K562 (cell line): ENCODE data around the gene OOSP3. TPM values are rescaled to one million over a fixed set of nuclear protein-coding genes. Genes with fewer than 3 reads are reported as not detected.
A peak's percentile ranks its signal among the peaks of the same experiment; 100 is the strongest.

Experiments
- ATAC-seq: fragments of 200-7000 bp; cut with Tn5 transposase; 3 replicates; pipeline ENCODE4 v1.9.1; 2020; ENCODE audit warnings: moderate library complexity
- BruUV-seq: library from RNA; stranded (reverse); fragments of 400-500 nt; replicated peaks from 2 replicates; lab custom pipeline; 2021; lab: Mats Ljungman, UMichigan
- CTCF ChIA-PET: fragments of 300-600 bp; formaldehyde crosslinking; extraction: SDS; loops from one replicate; lab custom pipeline; 2021; ENCODE audit warnings: low intra/inter-chr PET ratio; lab: Yijun Ruan, JAX
- POLR2A ChIA-PET: fragments of 300-600, 350-650 bp; sonication (Branson Sonifier 250); formaldehyde crosslinking; extraction: SDS; loops from one replicate; lab custom pipeline; 2021; ENCODE audit warnings: antibody characterized with exemption, inconsistent platforms; lab: Yijun Ruan, JAX
- DNase-seq, 4 experiments: peaks; one replicate each; pipeline versions ENCODE4 v3.0.0 to v3.0.0-alpha.2; 2011 to 2018; ENCODE audit warnings: low spot score in 3 of 4, mixed read lengths in 3 of 4; ENCODE audit errors: extremely low read depth in 1 of 4
- FAIRE-seq: peaks from 2 replicates; lab custom pipeline; 2011; peaks lifted over from hg19 to GRCh38; lab: Jason Lieb, UNC
- H2AFZ ChIP-seq: 2 replicates; pipeline ENCODE4 v1.6.0; 2011; ENCODE audit warnings: low read depth, low read length, control low read depth, inconsistent platforms
- H3K27ac ChIP-seq: fragments of 200-600 bp; 3 replicates; pipeline ENCODE4 v1.8.0; 2011; ENCODE audit warnings: low read depth, mild to moderate bottlenecking, control low read depth, inconsistent platforms, low read length, moderate library complexity, mixed read lengths; ENCODE audit errors: extremely low read depth
- H3K27me3 ChIP-seq, 2 experiments: fragments of 300-600 bp in 1 of 2; 2 replicates in 1 of 2; 3 replicates in 1 of 2; pipeline versions ENCODE4 v1.6.0 to v1.8.0; 2011; ENCODE audit warnings: inconsistent platforms in 2 of 2, low read length in 2 of 2, mild to moderate bottlenecking in 1 of 2, mixed read lengths in 1 of 2, moderate library complexity in 1 of 2; ENCODE audit not compliant: control insufficient read depth in 2 of 2, insufficient read depth in 2 of 2
- H3K36me3 ChIP-seq: fragments of 300-600 bp; 3 replicates; pipeline ENCODE4 v1.8.0; 2011; ENCODE audit warnings: mild to moderate bottlenecking, low read length, inconsistent platforms; ENCODE audit not compliant: control insufficient read depth, insufficient read depth
- H3K4me1 ChIP-seq, 2 experiments: fragments of 200-600 bp in 1 of 2; replicated peaks in 1 of 2; 2 replicates in 1 of 2; 3 replicates in 1 of 2; pipeline versions ENCODE4 v1.5.1 to v1.8.0; 2011; ENCODE audit warnings: inconsistent platforms in 2 of 2, low read length in 2 of 2, mild to moderate bottlenecking in 1 of 2, mixed read lengths in 1 of 2, moderate library complexity in 1 of 2; ENCODE audit not compliant: control insufficient read depth in 2 of 2, insufficient read depth in 2 of 2
- H3K4me2 ChIP-seq: 2 replicates; pipeline ENCODE4 v1.6.1; 2011; ENCODE audit warnings: low read length, control low read depth, inconsistent platforms, mixed read lengths; ENCODE audit not compliant: insufficient read depth
- H3K4me3 ChIP-seq: fragments of 200-600 bp; sonication (generic), shearing (Covaris generic); 2 replicates; pipeline ENCODE4 v1.5.1; 2016; ENCODE audit warnings: control low read depth, inconsistent platforms
- H3K79me2 ChIP-seq: fragments of 200-600 bp; 3 replicates; pipeline ENCODE4 v1.8.0; 2011; ENCODE audit warnings: low read length, inconsistent platforms; ENCODE audit not compliant: control insufficient read depth, insufficient read depth
- H3K9ac ChIP-seq, 2 experiments: 2 replicates each; pipeline versions ENCODE4 v1.6.0 to v1.6.1; 2011; ENCODE audit warnings: low read depth in 2 of 2, low read length in 2 of 2, control low read depth in 1 of 2, inconsistent platforms in 1 of 2, mild to moderate bottlenecking in 1 of 2, mixed read lengths in 1 of 2; ENCODE audit not compliant: insufficient read depth in 1 of 2
- H3K9me1 ChIP-seq: one replicate; pipeline ENCODE4 v1.6.0; 2011; ENCODE audit warnings: inconsistent platforms, mild to moderate bottlenecking, low read length, moderate library complexity; ENCODE audit not compliant: control insufficient read depth, insufficient read depth
- H3K9me3 ChIP-seq: replicated peaks from 2 replicates; pipeline ENCODE4 v1.5.1; 2011; ENCODE audit warnings: low read depth, low read length, inconsistent platforms; ENCODE audit not compliant: control insufficient read depth, insufficient read depth
- H4K20me1 ChIP-seq: replicated peaks from 2 replicates; pipeline ENCODE4 v1.6.1; 2011; ENCODE audit warnings: low read length, inconsistent platforms, mixed read lengths; ENCODE audit not compliant: control insufficient read depth, insufficient read depth
- DIDO1 ChIP-seq: fragments of 450-650 bp; IDR thresholded peaks from 2 replicates; pipeline ENCODE4 v1.6.1; 2016; ENCODE audit warnings: low read depth, missing biosample characterization, missing genetic modification characterization
- ESRRB ChIP-seq: fragments of 250-450 bp; sonication (Bioruptor Pico); IDR thresholded peaks from 2 replicates; pipeline ENCODE4 v1.5.0; 2020; ENCODE audit warnings: mild to moderate bottlenecking, moderate library complexity, borderline replicate concordance
- JUND ChIP-seq, 2 experiments: IDR thresholded peaks; 2 replicates in 1 of 2; 3 replicates in 1 of 2; pipeline ENCODE4 v1.6.1; 2011; ENCODE audit warnings: borderline replicate concordance in 2 of 2, low read depth in 2 of 2, low read length in 2 of 2, improper control_type of control experiment in 1 of 2, missing biosample characterization in 1 of 2, missing genetic modification characterization in 1 of 2, missing genetic modification reagents in 1 of 2
- RB1 ChIP-seq: fragments of 450-650 bp; IDR thresholded peaks from 2 replicates; pipeline ENCODE4 v1.6.1; 2017; ENCODE audit warnings: low read depth, mild to moderate bottlenecking
- RUNX1 ChIP-seq: sonication (generic); IDR thresholded peaks from 2 replicates; pipeline ENCODE4 v1.6.1; 2016; ENCODE audit warnings: antibody characterized with exemption, low read depth
- TOE1 ChIP-seq, 2 experiments: fragments of 450-650 bp in 1 of 2; sonication (generic) in 1 of 2; formaldehyde crosslinking in 1 of 2; IDR thresholded peaks; 2 replicates each; pipeline versions ENCODE4 v1.7.1 to v1.8.0; 2016 to 2022; ENCODE audit warnings: borderline replicate concordance in 2 of 2, mild to moderate bottlenecking in 2 of 2, antibody characterized with exemption in 1 of 2, inconsistent platforms in 1 of 2, low read depth in 1 of 2, missing genetic modification reagents in 1 of 2, moderate library complexity in 1 of 2
- ZC3H8 ChIP-seq: fragments of 450-650 bp; IDR thresholded peaks from 2 replicates; pipeline ENCODE4 v1.6.1; 2017
- ZNF584 ChIP-seq: fragments of 200-800 bp; sonication (Bioruptor generic); IDR thresholded peaks from 2 replicates; pipeline ENCODE4 v1.6.1; 2016; ENCODE audit warnings: low read depth, mild to moderate bottlenecking, missing genetic modification characterization, missing compliant biosample characterization
- WGBS: fragments of 100-300 bp; shearing (Covaris generic); methylation state at CpG from one replicate; pipeline ENCODE4 v1.1.6; 2016; ENCODE audit warnings: low coverage, mixed read lengths; ENCODE audit not compliant: insufficient coverage; ENCODE audit errors: missing lambda C conversion rate; 5-methylcytosine and 5-hydroxymethylcytosine counted together
- in situ Hi-C: fragments of 300-500 bp; cut with MboI; formaldehyde crosslinking; loops from 4 replicates; pipeline ENCODE4 v1.15.0; 2018; ENCODE audit warnings: inconsistent platforms, mixed read lengths
- intact Hi-C: fragments of 100-400 bp; cut with micrococcal nuclease; formaldehyde crosslinking; loops from 2 replicates; pipeline ENCODE4 v1.14.2; 2022
- polyA plus RNA-seq, 8 experiments: library from polyadenylated mRNA; depleted of rRNA in 4 of 8; stranded (reverse) in 5 of 8; unstranded in 3 of 8; fragments of >200 nt; fragmentation: Nextera tagmentation in 2 of 8; fragmentation: Illumina TruSeq in 1 of 8; extraction: Ambion mirVana in 2 of 8; extraction: Trizol in 1 of 8; gene quantifications; 2 replicates each; pipeline versions ENCODE4 v1.2.1 to v1.2.3, GENCODE V29; 2011 to 2014; ENCODE audit warnings: inconsistent platforms in 1 of 8, missing spikeins in 1 of 8
- total RNA-seq, 7 experiments: library from RNA; depleted of rRNA in 6 of 7; stranded (reverse); fragments of >200 nt in 6 of 7; fragmentation: Illumina TruSeq in 2 of 7; extraction: Trizol in 2 of 7; gene quantifications; 2 replicates each; pipeline versions ENCODE4 v1.2.1 to v1.2.3, GENCODE V29; 2011 to 2021; ENCODE audit warnings: low replicate concordance in 1 of 7
- TF ChIP-seq, protein P1 (sequence below): fragments of 250-450 bp; sonication (Bioruptor Pico); IDR thresholded peaks from 2 replicates; pipeline ENCODE4 v1.5.0; 2022; ENCODE audit warnings: mild to moderate bottlenecking
- TF ChIP-seq, protein P2 (sequence below): sonication (generic); formaldehyde crosslinking; IDR thresholded peaks from 2 replicates; pipeline ENCODE4 v1.9.0; 2022; ENCODE audit warnings: mild to moderate bottlenecking, missing genetic modification reagents

The OOSP3 gene
- total and polyA plus RNA-seq, 9 of the 15 experiments (the other 6 are each of a cell fraction or from before 2014, with no cell fraction given) = 0.09 to 0.32 (median 0.15) TPM; not detected in 6

DNA sequence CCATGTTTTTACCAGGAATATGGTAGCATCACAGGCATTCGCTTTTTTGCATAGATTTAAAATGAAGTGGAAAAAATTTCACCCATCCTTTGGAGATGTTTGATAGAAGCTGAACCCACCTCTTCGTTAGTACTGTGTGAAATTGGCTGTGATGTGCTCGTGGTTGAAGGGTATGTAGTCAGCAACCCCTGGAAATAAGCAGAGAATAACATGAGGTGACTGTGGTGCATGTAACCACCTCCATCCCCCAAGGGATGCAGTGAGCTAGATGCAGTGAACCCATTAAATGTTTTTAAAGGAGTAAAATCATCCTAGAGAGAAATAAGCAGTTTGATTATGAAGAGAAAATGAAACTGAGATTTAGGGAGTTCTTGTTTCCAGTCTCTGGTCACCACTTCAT lies 49.2 kb upstream of the OOSP3 start:
- Histone ChIP-seq H3K4me3 (no peak overlapping the region), H3K4me2 (no peak overlapping the region), H3K27ac (no peak overlapping the region), H3K9me3 (peaks cover 5% of the 10 kb centered on the region; the same call in 1 of the 2 replicates), H3K9me1 (no peaks in the 10 kb centered on the region), H3K79me2 (no peaks in the 10 kb centered on the region), H4K20me1 (no peaks in the 10 kb centered on the region), H3K4me1 (peaks cover 0 to 3% of the 10 kb centered on the region in 2 experiments; a peak in 2 of 5 replicates), H3K9ac (no peak overlapping the region), H3K36me3 (no peaks in the 10 kb centered on the region), H3K27me3 (no peaks in the 10 kb centered on the region), H2AFZ (0 out of 2 replicates have a peak overlapping the region, but pooled peaks have one; percentile 12)
- no TSS peak for BruUV-seq
- in situ Hi-C loops (loop anchor here (10.0 kb wide), 1 partner anchor 425 kb away; no protein-coding TSS in a partner anchor), intact Hi-C loops (loop anchor here (10.0 kb wide), 1 partner anchor 785 kb away; no protein-coding TSS in a partner anchor)
- CTCF ChIA-PET = no interaction called here
- 77% methylated on average over 3 of the region's 3 CpGs for WGBS
- POLR2A ChIA-PET = no interaction called here
- ATAC-seq = no peak
- DNase-seq = no peak
- FAIRE-seq = no peak
- TF ChIP-seq ZNF584 (CRISPR knock-in tag) (no peak), TOE1 (IDR thresholded peaks at IDR 0.05; ENCODE audit: borderline replicate concordance) (no peak), TOE1 (CRISPR knock-in tag; IDR thresholded peaks at IDR 0.05; ENCODE audit: borderline replicate concordance, low read depth) (no peak), DIDO1 (tag) (no peak), ESRRB (CRISPR knock-in tag) (no peak), JUND (IDR thresholded peaks at IDR 0.05; ENCODE audit: borderline replicate concordance, low read depth, low read length) (no peak), JUND (tag; IDR thresholded peaks at IDR 0.05; ENCODE audit: borderline replicate concordance, low read depth, low read length) (no peak), ZC3H8 (no peak), RB1 (no peak), RUNX1 (no peak)
- TF ChIP-seq, protein P1, sequence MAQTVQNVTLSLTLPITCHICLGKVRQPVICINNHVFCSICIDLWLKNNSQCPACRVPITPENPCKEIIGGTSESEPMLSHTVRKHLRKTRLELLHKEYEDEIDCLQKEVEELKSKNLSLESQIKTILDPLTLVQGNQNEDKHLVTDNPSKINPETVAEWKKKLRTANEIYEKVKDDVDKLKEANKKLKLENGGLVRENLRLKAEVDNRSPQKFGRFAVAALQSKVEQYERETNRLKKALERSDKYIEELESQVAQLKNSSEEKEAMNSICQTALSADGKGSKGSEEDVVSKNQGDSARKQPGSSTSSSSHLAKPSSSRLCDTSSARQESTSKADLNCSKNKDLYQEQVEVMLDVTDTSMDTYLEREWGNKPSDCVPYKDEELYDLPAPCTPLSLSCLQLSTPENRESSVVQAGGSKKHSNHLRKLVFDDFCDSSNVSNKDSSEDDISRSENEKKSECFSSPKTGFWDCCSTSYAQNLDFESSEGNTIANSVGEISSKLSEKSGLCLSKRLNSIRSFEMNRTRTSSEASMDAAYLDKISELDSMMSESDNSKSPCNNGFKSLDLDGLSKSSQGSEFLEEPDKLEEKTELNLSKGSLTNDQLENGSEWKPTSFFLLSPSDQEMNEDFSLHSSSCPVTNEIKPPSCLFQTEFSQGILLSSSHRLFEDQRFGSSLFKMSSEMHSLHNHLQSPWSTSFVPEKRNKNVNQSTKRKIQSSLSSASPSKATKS = no peak
- TF ChIP-seq, protein P2, sequence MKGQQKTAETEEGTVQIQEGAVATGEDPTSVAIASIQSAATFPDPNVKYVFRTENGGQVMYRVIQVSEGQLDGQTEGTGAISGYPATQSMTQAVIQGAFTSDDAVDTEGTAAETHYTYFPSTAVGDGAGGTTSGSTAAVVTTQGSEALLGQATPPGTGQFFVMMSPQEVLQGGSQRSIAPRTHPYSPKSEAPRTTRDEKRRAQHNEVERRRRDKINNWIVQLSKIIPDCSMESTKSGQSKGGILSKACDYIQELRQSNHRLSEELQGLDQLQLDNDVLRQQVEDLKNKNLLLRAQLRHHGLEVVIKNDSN (CRISPR knock-in tag) = no peak
